SK-N-SH treated with all-trans-retinoic acid at 6 μM for 48 hours (cell line): ENCODE results near the gene NUP210.

ENCODE experiments used
- ATAC-seq: fragments of 200-7000 bp; cut with Tn5 transposase; 3 replicates; pipeline ENCODE4 v1.9.1; 2020; ENCODE audit warnings: mild to moderate bottlenecking, moderate library complexity
- ARNTL ChIP-seq: fragments of 450-650 bp; formaldehyde crosslinking; IDR thresholded peaks from 2 replicates; pipeline ENCODE4 v1.5.0; 2020; ENCODE audit warnings: low read depth, mild to moderate bottlenecking, moderate library complexity, borderline replicate concordance
- BACH2 ChIP-seq: fragments of 250-450 bp; sonication (Bioruptor Pico); IDR thresholded peaks from 2 replicates; pipeline ENCODE4 v1.9.0; 2021; ENCODE audit warnings: mild to moderate bottlenecking, borderline replicate concordance
- CREB5 ChIP-seq: fragments of 250-450 bp; sonication (Bioruptor Pico); IDR thresholded peaks from 2 replicates; pipeline ENCODE4 v1.5.1; 2020; ENCODE audit warnings: low read depth, mild to moderate bottlenecking, moderate library complexity
- CSDC2 ChIP-seq: fragments of 250-450 bp; sonication (Bioruptor Pico); IDR thresholded peaks from 2 replicates; pipeline ENCODE4 v1.5.0; 2020; ENCODE audit warnings: mild to moderate bottlenecking, moderate library complexity
- CSRNP3 ChIP-seq: fragments of 250-450 bp; sonication (Bioruptor Pico); IDR thresholded peaks from 2 replicates; pipeline ENCODE4 v1.5.1; 2021; ENCODE audit warnings: mild to moderate bottlenecking, moderate library complexity
- ESRRG ChIP-seq: fragments of 250-450 bp; sonication (Bioruptor Pico); IDR thresholded peaks from 2 replicates; pipeline ENCODE4 v1.6.1; 2021; ENCODE audit warnings: mild to moderate bottlenecking
- GLIS3 ChIP-seq: fragments of 250-450 bp; sonication (Bioruptor Pico); IDR thresholded peaks from 2 replicates; pipeline ENCODE4 v1.5.0; 2020; ENCODE audit warnings: mild to moderate bottlenecking, moderate library complexity
- ISL1 ChIP-seq: fragments of 250-450 bp; sonication (Bioruptor Pico); IDR thresholded peaks from 2 replicates; pipeline ENCODE4 v2.1.2; 2022; ENCODE audit warnings: mild to moderate bottlenecking, moderate library complexity
- OSR1 ChIP-seq: fragments of 250-450 bp; sonication (Bioruptor Pico); IDR thresholded peaks from 2 replicates; pipeline ENCODE4 v1.8.0; 2022; ENCODE audit warnings: moderate library complexity, mild to moderate bottlenecking, inconsistent platforms
- PATZ1 ChIP-seq: fragments of 250-450 bp; sonication (Bioruptor Pico); IDR thresholded peaks from 2 replicates; pipeline ENCODE4 v1.8.0; 2020; ENCODE audit warnings: mild to moderate bottlenecking, moderate library complexity, borderline replicate concordance
- PPARA ChIP-seq: fragments of 250-450 bp; sonication (Bioruptor Pico); IDR thresholded peaks from 2 replicates; pipeline ENCODE4 v1.5.0; 2020; ENCODE audit warnings: mild to moderate bottlenecking, borderline replicate concordance
- RARB ChIP-seq: fragments of 250-450 bp; sonication (Bioruptor Pico); IDR thresholded peaks from 2 replicates; pipeline ENCODE4 v1.8.0; 2021; ENCODE audit warnings: mild to moderate bottlenecking, moderate library complexity
- SNAI2 ChIP-seq: fragments of 250-450 bp; sonication (Bioruptor Pico); IDR thresholded peaks from 2 replicates; pipeline ENCODE4 v1.5.0; 2020; ENCODE audit warnings: mild to moderate bottlenecking, moderate library complexity
- TOX ChIP-seq: fragments of 250-450 bp; sonication (Bioruptor Pico); IDR thresholded peaks from 2 replicates; pipeline ENCODE4 v1.8.0; 2021; ENCODE audit warnings: mild to moderate bottlenecking, moderate library complexity, borderline replicate concordance
- TSHZ2 ChIP-seq: fragments of 250-450 bp; sonication (Bioruptor Pico); IDR thresholded peaks from 2 replicates; pipeline ENCODE4 v1.5.0; 2020; ENCODE audit warnings: mild to moderate bottlenecking, moderate library complexity
- ZC3H10 ChIP-seq: fragments of 250-450 bp; sonication (Bioruptor Pico); IDR thresholded peaks from 2 replicates; pipeline ENCODE4 v1.5.1; 2021; ENCODE audit warnings: mild to moderate bottlenecking, moderate library complexity
- ZFP3 ChIP-seq: fragments of 250-450 bp; sonication (Bioruptor Pico); IDR thresholded peaks from 2 replicates; pipeline ENCODE4 v1.5.0; 2020; ENCODE audit warnings: mild to moderate bottlenecking, moderate library complexity
- ZFP30 ChIP-seq: fragments of 450-650 bp; formaldehyde crosslinking; IDR thresholded peaks from 2 replicates; pipeline ENCODE4 v1.5.0; 2022; ENCODE audit warnings: mild to moderate bottlenecking, moderate library complexity
- ZNF565 ChIP-seq: fragments of 450-650 bp; formaldehyde crosslinking; conservative IDR thresholded peaks from 2 replicates; pipeline ENCODE4 v1.5.0; 2020; ENCODE audit warnings: low read depth, mild to moderate bottlenecking, moderate library complexity
- ZNF8 ChIP-seq: fragments of 450-650 bp; formaldehyde crosslinking; IDR thresholded peaks from 2 replicates; pipeline ENCODE4 v1.5.0; 2020; ENCODE audit warnings: mild to moderate bottlenecking, moderate library complexity

NUP210 gene

GRCh38 chr3:13324835-13325501 lies 95.2 kb downstream of the NUP210 start:
- ATAC-seq: no peak

GRCh38 chr3:13323822-13324221 lies 96.3 kb downstream of the NUP210 start:
- ATAC-seq: no peak
- no peak for TF ChIP-seq ZFP30 (CRISPR knock-in tag)
- TF ChIP-seq OSR1 (CRISPR knock-in tag): no peak
- TF ChIP-seq ZNF8 (CRISPR knock-in tag): no peak
- TF ChIP-seq GLIS3: no peak
- TF ChIP-seq ESRRG (CRISPR knock-in tag): no peak
- no peak for TF ChIP-seq ZNF565 (CRISPR knock-in tag)
- TF ChIP-seq CREB5 (CRISPR knock-in tag): no peak
- TF ChIP-seq RARB (CRISPR knock-in tag): no peak
- TF ChIP-seq BACH2 (CRISPR knock-in tag): no peak
- TF ChIP-seq ZC3H10 (CRISPR knock-in tag): no peak
- no peak for TF ChIP-seq SNAI2 (CRISPR knock-in tag)
- TF ChIP-seq TOX: no peak
- no peak for TF ChIP-seq CSRNP3 (CRISPR knock-in tag)
- TF ChIP-seq ISL1 (CRISPR knock-in tag): no peak
- no peak for TF ChIP-seq PPARA
- TF ChIP-seq TSHZ2 (CRISPR knock-in tag): no peak
- TF ChIP-seq ARNTL (CRISPR knock-in tag): no peak
- TF ChIP-seq ZFP3: no peak

More at GRCh38 chr3:13324835-13325501, 95.2 kb downstream of the NUP210 start:
- no peak for TF ChIP-seq ARNTL (CRISPR knock-in tag)
- no peak for TF ChIP-seq ZC3H10 (CRISPR knock-in tag)
- no peak for TF ChIP-seq ZFP30 (CRISPR knock-in tag)

- no peak for ATAC-seq
- TF ChIP-seq BACH2 (CRISPR knock-in tag) (no peak), CREB5 (CRISPR knock-in tag) (no peak), RARB (CRISPR knock-in tag) (no peak), ZC3H10 (CRISPR knock-in tag) (no peak), GLIS3 (no peak), ISL1 (CRISPR knock-in tag) (no peak), CSDC2 (no peak), PATZ1 (CRISPR knock-in tag) (no peak), ZNF8 (CRISPR knock-in tag) (no peak), ZFP30 (CRISPR knock-in tag) (no peak)
Measured at GRCh38 chr3:13322324-13322723, 97.8 kb downstream of the NUP210 start.
